Epithelial cell of proximal tubule (primary cell): Measurements from ENCODE around the gene CERS6. TPM values are rescaled to one million over a fixed set of nuclear protein-coding genes. Genes with fewer than 3 reads are reported as not detected.

Source experiments
- DNase-seq: peaks from one replicate; pipeline ENCODE4 v3.0.0-alpha.2; 2011; ENCODE audit warnings: low read depth
- H3K4me3 ChIP-seq: 2 replicates; pipeline ENCODE4 v1.5.1; 2011; ENCODE audit warnings: low read depth, mild to moderate bottlenecking, low read length
- CTCF ChIP-seq: conservative IDR thresholded peaks from 2 replicates; pipeline ENCODE4 v1.5.1; 2012; ENCODE audit warnings: low read depth, mild to moderate bottlenecking, low read length
- total RNA-seq: library from RNA; depleted of rRNA; stranded (reverse); fragments of >200 nt; gene quantifications from 2 replicates; pipeline ENCODE4 v1.2.3, GENCODE V29; 2015

The CERS6 gene
- total RNA-seq, 1 donor from 2014 or later: 11.6 TPM

GRCh38 chr2:168670478-168670877 lies 214.4 kb downstream of the CERS6 start:
- no peak overlapping the region for H3K4me3 ChIP-seq
- no peak for DNase-seq

GRCh38 chr2:168671932-168672331 lies 215.9 kb downstream of the CERS6 start:
- no peak overlapping the region for H3K4me3 ChIP-seq
- DNase-seq: no peak

More at GRCh38 chr2:168670478-168670877, 214.4 kb downstream of the CERS6 start:
- TF ChIP-seq CTCF: no peak

DNA sequence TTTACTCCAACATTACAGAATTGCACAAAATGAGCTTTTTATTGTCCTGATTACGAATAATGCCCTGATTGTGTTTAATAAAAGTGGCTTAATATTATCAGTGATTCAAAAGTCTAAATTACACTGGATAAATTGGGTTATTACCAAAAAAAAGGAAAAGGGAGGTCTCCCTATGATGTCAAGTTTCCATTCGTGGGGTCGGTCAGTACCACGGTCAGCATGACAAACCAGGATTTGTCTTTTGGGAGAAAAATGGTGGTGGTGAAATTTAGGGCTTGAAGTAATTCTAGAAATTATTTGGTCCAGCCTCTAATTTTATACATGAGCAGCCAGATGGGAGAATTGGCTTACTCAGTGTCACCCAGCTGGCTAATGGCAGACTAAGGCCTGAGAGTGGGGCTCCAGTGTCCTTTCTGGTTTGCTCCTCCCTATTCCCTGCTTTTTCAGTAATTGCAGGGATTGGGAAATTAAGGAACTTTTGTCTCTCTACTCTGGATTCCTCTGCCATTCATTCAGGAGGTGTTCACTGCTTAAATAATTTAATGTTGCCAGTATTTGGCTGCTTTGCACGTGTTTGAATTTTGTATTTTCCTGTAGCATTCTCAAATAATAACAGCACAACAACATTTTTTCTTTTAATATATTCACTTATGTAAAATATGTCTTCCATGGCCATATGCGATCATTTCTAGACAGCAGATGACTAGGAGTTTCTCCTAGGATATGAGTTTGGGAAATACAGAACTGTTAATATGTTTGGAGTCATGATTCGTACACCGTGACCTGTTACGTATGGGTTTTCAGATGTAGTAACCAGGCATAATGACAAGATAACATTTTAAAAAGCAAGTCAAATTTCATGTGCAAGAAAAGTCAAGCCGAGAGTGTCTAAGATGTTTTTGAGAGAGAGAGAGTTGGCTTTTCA lies 217.5 kb downstream of the CERS6 start:
- TF ChIP-seq CTCF: no peak
- no peak for DNase-seq
- no peak overlapping the region for H3K4me3 ChIP-seq

More at GRCh38 chr2:168671932-168672331, 215.9 kb downstream of the CERS6 start:
- no peak for TF ChIP-seq CTCF

GRCh38 chr2:168678153-168678853 lies 222.2 kb downstream of the CERS6 start:
- no peak for TF ChIP-seq CTCF
- no peak for DNase-seq
- no peak overlapping the region for H3K4me3 ChIP-seq

DNA sequence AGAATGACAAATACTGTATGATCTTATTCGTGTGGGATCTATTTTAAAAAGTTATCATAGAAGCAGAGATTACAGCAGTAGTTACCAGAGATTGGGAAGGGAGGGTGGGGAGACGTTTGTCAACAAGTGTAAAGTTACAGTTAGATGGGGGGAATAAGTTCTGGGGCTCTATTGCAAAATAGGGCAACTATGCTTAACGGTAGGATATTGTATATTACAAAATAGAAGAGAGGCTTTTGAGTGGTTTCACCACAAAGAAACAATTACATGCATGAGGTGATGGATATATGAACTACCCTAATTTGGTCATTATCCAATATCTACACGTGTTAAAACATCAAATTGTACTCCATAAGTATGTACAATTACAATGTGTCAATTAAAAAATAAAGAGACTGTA lies 223.0 kb downstream of the CERS6 start:
- no peak for DNase-seq
- no peak overlapping the region for H3K4me3 ChIP-seq
- no peak for TF ChIP-seq CTCF

DNA sequence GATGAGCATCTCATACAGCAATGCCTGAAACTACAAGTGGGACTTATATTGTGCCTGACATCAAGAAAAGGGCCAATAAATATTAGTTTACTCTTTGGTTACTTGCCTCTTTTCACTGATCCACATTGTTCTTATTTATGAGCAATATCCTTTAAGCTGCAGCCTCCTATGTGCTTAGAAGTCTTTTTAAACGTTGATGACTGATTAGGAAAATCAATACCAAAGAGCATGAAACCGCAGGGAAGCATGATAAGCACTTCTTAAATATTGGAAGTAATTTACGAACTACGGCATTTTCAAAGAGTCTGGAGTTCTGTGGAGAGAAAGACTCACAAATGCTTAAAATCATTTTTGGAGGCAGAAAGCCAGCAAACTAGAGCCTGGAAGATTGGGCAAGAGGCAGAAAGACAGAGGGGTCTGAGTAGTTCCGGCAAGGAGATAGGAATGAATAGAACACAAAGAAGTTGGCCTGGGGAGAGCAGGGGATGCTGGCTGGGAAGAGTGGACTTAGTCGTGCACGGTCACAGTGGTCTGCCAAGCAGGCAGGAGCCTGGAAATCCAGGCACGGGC lies 223.8 kb downstream of the CERS6 start:
- H3K4me3 ChIP-seq: no peak overlapping the region
- DNase-seq: no peak
- TF ChIP-seq CTCF: no peak
